B cell (primary cell): ENCODE measurements around the gene SERPINF2. TPM values are rescaled to one million over a fixed set of nuclear protein-coding genes. Genes with fewer than 3 reads are reported as not detected.
"Not testable (repeated sequence)": the region's sequence is repeated elsewhere in the genome, so short reads cannot be mapped to it uniquely, and the experiment has no call there.

Experiments
- ATAC-seq: fragments of 200-7000 bp; cut with Tn5 transposase; one replicate; pipeline ENCODE4 v1.10.0; 2021; ENCODE audit warnings: low read depth, mild to moderate bottlenecking, moderate number of reproducible peaks, moderate library complexity
- CTCF ChIA-PET: fragments of 350-600 bp; sonication (Branson Sonifier 250); formaldehyde crosslinking; loops from one replicate; lab custom pipeline; 2021; ENCODE audit warnings: antibody characterized with exemption, inconsistent platforms; lab: Charles Lee
- POLR2A ChIA-PET: fragments of 350-600 bp; sonication (Branson Sonifier 250); formaldehyde crosslinking; loops from one replicate; lab custom pipeline; 2021; ENCODE audit warnings: antibody characterized with exemption; lab: Charles Lee
- DNase-seq: peaks from one replicate; pipeline ENCODE4 v3.0.0; 2013
- H2AFZ ChIP-seq: 2 replicates; pipeline ENCODE4 v1.6.1; 2012; ENCODE audit warnings: mild to moderate bottlenecking, low read depth, low read length; ENCODE audit not compliant: insufficient read depth, poor library complexity, severe bottlenecking
- H3K27ac ChIP-seq, 2 donors: 1 replicate in 1 of 2; 2 replicates in 1 of 2; pipeline ENCODE4 v1.5.1; 2012 to 2013; ENCODE audit warnings: low read length in 2 of 2, mild to moderate bottlenecking in 2 of 2, moderate library complexity in 1 of 2
- H3K27me3 ChIP-seq, 4 experiments: fragments of 200-600 bp in 1 of 4; sonication (generic) in 1 of 4; replicated peaks in 1 of 4; 1 replicate in 2 of 4; 2 replicates in 2 of 4; pipeline versions ENCODE4 v1.6.1 to v1.7.0; 2013 to 2016; ENCODE audit warnings: low read length in 3 of 4, mild to moderate bottlenecking in 2 of 4, mixed read lengths in 1 of 4, moderate library complexity in 1 of 4; ENCODE audit not compliant: insufficient read depth in 4 of 4, control insufficient read depth in 3 of 4; ENCODE audit errors: control extremely low read depth in 1 of 4
- H3K36me3 ChIP-seq, 2 experiments: replicated peaks in 1 of 2; 1 replicate in 1 of 2; 2 replicates in 1 of 2; pipeline versions ENCODE4 v1.6.1 to v1.7.1; 2013; ENCODE audit warnings: low read length in 1 of 2; ENCODE audit not compliant: insufficient read depth in 2 of 2, control insufficient read depth in 1 of 2; ENCODE audit errors: control extremely low read depth in 1 of 2, extremely low read depth in 1 of 2
- H3K4me1 ChIP-seq, 2 donors: fragments of 200-600 bp in 1 of 2; sonication (generic) in 1 of 2; 1 replicate in 1 of 2; 2 replicates in 1 of 2; pipeline versions ENCODE4 v1.5.1 to v1.6.1; 2013 to 2017; ENCODE audit warnings: low read length in 2 of 2; ENCODE audit not compliant: control insufficient read depth in 2 of 2, insufficient read depth in 2 of 2
- H3K4me2 ChIP-seq: replicated peaks from 2 replicates; pipeline ENCODE3; 2012; ENCODE audit warnings: mild to moderate bottlenecking, low read depth, low read length; ENCODE audit not compliant: poor library complexity, severe bottlenecking
- H3K4me3 ChIP-seq, 5 experiments: fragments of 200-600 bp in 1 of 5; sonication (generic) in 1 of 5; 1 replicate in 3 of 5; 2 replicates in 2 of 5; pipeline versions ENCODE4 v1.5.1 to v1.7.0; 2011 to 2016; ENCODE audit warnings: low read length in 4 of 5, mild to moderate bottlenecking in 4 of 5, low read depth in 2 of 5, control low read depth in 1 of 5, moderate library complexity in 1 of 5; ENCODE audit not compliant: insufficient read depth in 1 of 5; ENCODE audit errors: control extremely low read depth in 1 of 5, extremely low read depth in 1 of 5
- H3K79me2 ChIP-seq: fragments of 200-600 bp; sonication (generic); one replicate; pipeline ENCODE4 v1.6.0; 2016; ENCODE audit warnings: low read length; ENCODE audit not compliant: control insufficient read depth, insufficient read depth
- H3K9ac ChIP-seq: fragments of 200-600 bp; sonication (generic); 2 replicates; pipeline ENCODE4 v1.6.1; 2017; ENCODE audit warnings: mild to moderate bottlenecking, low read length, moderate library complexity
- H3K9me3 ChIP-seq, 3 donors: one replicate each; pipeline versions ENCODE4 v1.6.1 to v1.7.1; 2013; ENCODE audit warnings: low read length in 2 of 3; ENCODE audit not compliant: control insufficient read depth in 2 of 3, insufficient read depth in 1 of 3; ENCODE audit errors: control extremely low read depth in 1 of 3
- H4K20me1 ChIP-seq: 2 replicates; pipeline ENCODE4 v1.6.0; 2012; ENCODE audit warnings: mild to moderate bottlenecking, low read length; ENCODE audit not compliant: insufficient read depth, control insufficient read depth, poor library complexity, severe bottlenecking
- H3K27ac Mint-ChIP-seq: one replicate; pipeline ENCODE4 v1.8.0; 2021; ENCODE audit warnings: mixed read lengths
- H3K27me3 Mint-ChIP-seq: one replicate; pipeline ENCODE4 v1.8.0; 2021; ENCODE audit warnings: mixed read lengths
- H3K4me1 Mint-ChIP-seq: one replicate; pipeline ENCODE4 v1.8.0; 2021; ENCODE audit warnings: mixed read lengths
- H3K4me3 Mint-ChIP-seq: one replicate; pipeline ENCODE4 v1.8.0; 2021; ENCODE audit warnings: mixed read lengths
- H3K9me3 Mint-ChIP-seq: one replicate; pipeline ENCODE4 v1.8.0; 2022; ENCODE audit warnings: mixed read lengths; ENCODE audit not compliant: insufficient read depth
- EZH2 ChIP-seq: IDR thresholded peaks from 2 replicates; pipeline ENCODE4 v1.6.1; 2012; ENCODE audit warnings: borderline replicate concordance, low read depth, mild to moderate bottlenecking, moderate library complexity, low read length; ENCODE audit not compliant: insufficient read depth, poor library complexity, severe bottlenecking
- WGBS: methylation state at CpG from one replicate; pipeline ENCODE4 v1.1.5; 2013; ENCODE audit warnings: missing lambda C conversion rate; ENCODE audit not compliant: insufficient coverage; 5-methylcytosine and 5-hydroxymethylcytosine counted together
- intact Hi-C: fragments of 100-400 bp; cut with micrococcal nuclease; formaldehyde crosslinking; loops from one replicate; pipeline ENCODE4 v1.10.0; 2022
- polyA plus RNA-seq: library from polyadenylated mRNA; depleted of rRNA; stranded (reverse); fragments of >200 nt; gene quantifications from 2 replicates; pipeline ENCODE4 v1.2.3, GENCODE V29; 2012
- total RNA-seq, 2 donors: library from RNA; stranded (reverse); fragments of 120-200 nt in 1 of 2; gene quantifications; 1 replicate in 1 of 2; 2 replicates in 1 of 2; pipeline versions ENCODE4 v1.2.3 to v1.2.4, GENCODE V29; 2013 to 2022
- TF ChIP-seq, protein P1 (sequence below): fragments of 200-600 bp; IDR thresholded peaks from one replicate; pipeline ENCODE4 v1.8.0; 2022; ENCODE audit warnings: antibody characterized with exemption, mild to moderate bottlenecking

The SERPINF2 gene
- total and polyA plus RNA-seq, 2 donors (not counting 1 experiment from before 2014, with no cell fraction given) = 0.97 to 3.9 TPM

DNA sequence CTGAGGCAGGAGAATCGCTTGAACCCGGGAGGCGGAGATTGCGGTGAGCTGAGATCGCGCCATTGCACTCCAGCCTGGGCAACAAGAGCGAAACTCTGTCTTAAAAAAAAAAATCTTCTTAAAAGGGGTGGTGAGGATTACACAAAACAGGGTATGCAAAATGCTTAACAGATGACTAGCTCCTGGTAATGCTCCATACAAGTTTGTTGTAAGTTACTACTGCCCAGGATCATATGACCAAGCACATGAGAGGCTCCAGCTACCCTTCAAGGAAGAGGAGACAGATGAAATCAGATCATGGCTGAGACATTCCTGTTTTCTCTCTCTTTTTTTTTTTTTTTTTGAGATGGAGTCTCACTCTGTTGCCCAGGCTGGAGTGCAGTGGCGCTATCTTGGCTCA is 20.6 kb upstream of the SERPINF2 start:
- H3K4me3 ChIP-seq, H3K27me3 Mint-ChIP-seq, H3K9me3 Mint-ChIP-seq, H3K27me3 ChIP-seq, H3K9me3 ChIP-seq, H3K9ac ChIP-seq, H3K36me3 ChIP-seq, H3K4me2 ChIP-seq, ATAC-seq, H2AFZ ChIP-seq: not testable (repeated sequence)
- peaks cover 35 to 61% of the 10 kb centered on the region in 2 donors for H3K4me1 ChIP-seq
- H3K4me3 Mint-ChIP-seq = peak overlapping the region; percentile 49
- ChIA-PET POLR2A (interaction anchor here (0.6 to 5.5 kb wide), 11 partner anchors 10 to 538 kb away, joined by 3 to 59 read pairs (median 4); partner anchors contain the start of genes RILP and SLC43A2), CTCF (interaction anchor here (0.7 to 12.4 kb wide), 32 partner anchors 9 to 453 kb away, joined by 3 to 397 read pairs (median 4); partner anchors contain the start of genes RILP, RPA1, SERPINF1 and SMYD4)
- peaks cover 24% of the 10 kb centered on the region for H3K79me2 ChIP-seq
- peak; percentile 62 for DNase-seq
- H3K27ac Mint-ChIP-seq = peak overlapping the region; percentile 98
- 68% methylated on average over 6 of the region's 8 CpGs for WGBS
- peak overlapping the region; percentile 83 to 90 for H3K27ac ChIP-seq
- peaks cover 44% of the 10 kb centered on the region for H3K4me1 Mint-ChIP-seq
- peaks cover 22% of the 10 kb centered on the region for H4K20me1 ChIP-seq
- intact Hi-C loops = loop anchor here (5.0 kb wide), 1 partner anchor 55 kb away; no protein-coding TSS in a partner anchor

DNA sequence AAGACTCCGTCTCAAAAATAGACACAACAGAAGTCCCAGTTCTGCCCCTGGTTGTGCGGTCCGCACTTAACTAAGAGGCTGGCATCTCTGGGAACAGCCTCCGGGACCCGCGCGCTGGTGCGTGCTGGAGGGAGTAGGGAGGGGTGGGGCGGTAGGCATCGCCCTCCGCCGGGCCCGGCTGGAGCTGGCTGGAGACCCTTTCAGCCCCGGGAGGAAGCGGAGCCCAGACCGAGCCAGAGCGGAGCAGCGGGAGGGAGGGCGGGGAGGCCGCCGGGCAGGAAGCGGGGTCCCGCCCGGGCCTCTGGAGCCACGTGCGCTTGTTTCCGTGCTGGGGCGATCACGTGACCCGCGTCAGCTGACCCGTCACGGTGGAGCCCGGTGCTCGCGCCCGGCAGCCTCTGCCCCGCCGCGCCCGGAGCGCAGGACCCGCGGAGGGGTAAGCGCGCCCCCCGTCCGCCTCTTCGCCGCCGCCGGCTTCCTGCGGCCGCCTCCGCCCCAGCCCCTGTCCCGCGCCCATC is 18.3 kb upstream of the SERPINF2 start, which contains the start of gene WDR81:
TSS of gene WDR81 (plus strand) at position 354 of the 518 bp plus-strand sequence. CDS start 256 bp downstream, outside the sequence.
- intact Hi-C loops = loop anchor here (1.0 to 5.0 kb wide), 3 partner anchors 8 to 106 kb away; partner anchors contain the start of gene RPA1
- Histone ChIP-seq H4K20me1 (peaks cover 46% of the 10 kb centered on the region), H3K27me3 (no peaks in the 10 kb centered on the region), H3K9ac (peak within 1 kb of the TSS; percentile 87), H2AFZ (peak within 1 kb of the TSS; percentile 92), H3K27ac (peak within 1 kb of the TSS; percentile 83 to 87), H3K4me1 (peaks cover 27 to 58% of the 10 kb centered on the region in 2 donors), H3K4me3 (peak within 1 kb of the TSS in 4 of 5 experiments; percentile 61 to 82 (median 72)), H3K36me3 (peaks cover 0 to 21% of the 10 kb centered on the region in 2 experiments), H3K4me2 (peak within 1 kb of the TSS; percentile 99), H3K79me2 (peaks cover 36% of the 10 kb centered on the region), H3K9me3 (no peaks in the 10 kb centered on the region)
- peak; percentile 92 for DNase-seq
- no peaks in the 10 kb centered on the region for H3K27me3 Mint-ChIP-seq
- whole genome bisulfite sequencing = under 1% methylated on average over 57 of the region's 57 CpGs
- peak within 1 kb of the TSS; percentile 83 for H3K4me3 Mint-ChIP-seq
- TF ChIP-seq, protein P1, sequence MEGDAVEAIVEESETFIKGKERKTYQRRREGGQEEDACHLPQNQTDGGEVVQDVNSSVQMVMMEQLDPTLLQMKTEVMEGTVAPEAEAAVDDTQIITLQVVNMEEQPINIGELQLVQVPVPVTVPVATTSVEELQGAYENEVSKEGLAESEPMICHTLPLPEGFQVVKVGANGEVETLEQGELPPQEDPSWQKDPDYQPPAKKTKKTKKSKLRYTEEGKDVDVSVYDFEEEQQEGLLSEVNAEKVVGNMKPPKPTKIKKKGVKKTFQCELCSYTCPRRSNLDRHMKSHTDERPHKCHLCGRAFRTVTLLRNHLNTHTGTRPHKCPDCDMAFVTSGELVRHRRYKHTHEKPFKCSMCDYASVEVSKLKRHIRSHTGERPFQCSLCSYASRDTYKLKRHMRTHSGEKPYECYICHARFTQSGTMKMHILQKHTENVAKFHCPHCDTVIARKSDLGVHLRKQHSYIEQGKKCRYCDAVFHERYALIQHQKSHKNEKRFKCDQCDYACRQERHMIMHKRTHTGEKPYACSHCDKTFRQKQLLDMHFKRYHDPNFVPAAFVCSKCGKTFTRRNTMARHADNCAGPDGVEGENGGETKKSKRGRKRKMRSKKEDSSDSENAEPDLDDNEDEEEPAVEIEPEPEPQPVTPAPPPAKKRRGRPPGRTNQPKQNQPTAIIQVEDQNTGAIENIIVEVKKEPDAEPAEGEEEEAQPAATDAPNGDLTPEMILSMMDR = no peak
- TF ChIP-seq EZH2 = no peak
- peak; percentile 64 for ATAC-seq
- ChIA-PET POLR2A (interaction anchor here (0.6 to 5.5 kb wide), 8 partner anchors 9 to 498 kb away, joined by 3 to 59 read pairs (median 6); no protein-coding TSS in a partner anchor), CTCF (interaction anchor here (0.7 to 12.4 kb wide), 4 partner anchors 7 to 60 kb away, joined by 3 to 397 read pairs (median 66); no protein-coding TSS in a partner anchor)
- H3K9me3 Mint-ChIP-seq = no peaks in the 10 kb centered on the region
- peak within 1 kb of the TSS; percentile 92 for H3K27ac Mint-ChIP-seq
- peaks cover 47% of the 10 kb centered on the region for H3K4me1 Mint-ChIP-seq
